Inflammatory macrophage (primary cell): Measurements from ENCODE around the gene CTIF.
"Not testable (repeated sequence)": the region's sequence is repeated elsewhere in the genome, so short reads cannot be mapped to it uniquely, and the experiment has no call there.

Experiments used
- DNase-seq, 2 donors: peaks; one replicate each; pipeline ENCODE4 v3.0.0-alpha.2; 2020 to 2022

CTIF gene

DNA sequence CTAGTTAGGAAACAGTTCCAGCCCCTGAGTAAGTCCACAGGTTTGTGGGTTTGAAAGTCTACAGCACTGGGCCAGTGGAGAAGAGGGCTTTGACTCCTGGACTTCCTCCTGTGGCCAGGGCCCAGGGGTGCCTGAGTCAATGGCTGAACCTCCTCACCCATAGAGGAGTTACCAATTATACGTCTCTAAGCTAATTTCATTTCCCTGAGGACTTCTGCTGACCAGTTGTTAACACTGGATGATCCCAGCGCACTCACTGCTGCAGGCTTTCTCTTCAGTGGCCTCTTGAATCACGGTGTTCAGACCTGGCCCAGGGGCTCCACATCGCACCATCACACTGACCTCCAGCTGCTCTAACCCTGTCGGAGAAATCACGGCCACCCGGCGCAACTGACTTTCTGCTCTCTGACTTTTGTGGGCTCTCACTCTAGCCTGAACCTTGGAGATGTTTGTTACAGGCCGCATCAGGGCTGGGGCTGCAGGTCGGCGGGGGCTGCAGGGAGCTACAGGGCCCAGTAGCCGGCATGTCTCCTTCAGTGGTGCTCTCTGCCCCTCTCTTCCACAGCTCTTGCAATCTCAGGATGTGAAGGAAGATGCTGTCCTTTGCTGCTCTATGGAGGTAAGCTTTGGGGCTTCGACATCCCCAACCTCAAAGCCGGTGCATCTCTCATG is 318.3 kb downstream of the CTIF start:
- no peak for DNase-seq

DNA sequence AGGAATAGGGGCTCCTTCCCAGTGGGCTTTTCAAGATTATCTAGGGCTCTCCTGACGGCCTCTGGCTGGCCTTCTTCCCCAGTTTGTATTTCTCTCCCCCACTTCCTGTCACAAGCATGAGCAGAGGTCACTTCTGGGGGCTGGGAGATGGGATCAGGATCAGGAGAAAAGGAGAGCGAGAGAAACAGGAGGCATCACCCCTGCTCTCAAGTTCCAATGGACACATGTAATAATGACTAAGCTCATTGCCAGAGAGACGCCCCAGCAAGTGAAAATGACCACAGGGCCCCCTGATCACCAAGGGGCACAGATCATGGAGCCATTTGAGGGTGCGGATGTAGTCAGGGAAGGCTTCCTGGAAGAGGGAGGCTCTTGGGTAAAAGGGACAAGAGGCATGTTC is 319.8 kb downstream of the CTIF start:
- DNase-seq: peak in 1 of 2 donors; percentile 39

DNA sequence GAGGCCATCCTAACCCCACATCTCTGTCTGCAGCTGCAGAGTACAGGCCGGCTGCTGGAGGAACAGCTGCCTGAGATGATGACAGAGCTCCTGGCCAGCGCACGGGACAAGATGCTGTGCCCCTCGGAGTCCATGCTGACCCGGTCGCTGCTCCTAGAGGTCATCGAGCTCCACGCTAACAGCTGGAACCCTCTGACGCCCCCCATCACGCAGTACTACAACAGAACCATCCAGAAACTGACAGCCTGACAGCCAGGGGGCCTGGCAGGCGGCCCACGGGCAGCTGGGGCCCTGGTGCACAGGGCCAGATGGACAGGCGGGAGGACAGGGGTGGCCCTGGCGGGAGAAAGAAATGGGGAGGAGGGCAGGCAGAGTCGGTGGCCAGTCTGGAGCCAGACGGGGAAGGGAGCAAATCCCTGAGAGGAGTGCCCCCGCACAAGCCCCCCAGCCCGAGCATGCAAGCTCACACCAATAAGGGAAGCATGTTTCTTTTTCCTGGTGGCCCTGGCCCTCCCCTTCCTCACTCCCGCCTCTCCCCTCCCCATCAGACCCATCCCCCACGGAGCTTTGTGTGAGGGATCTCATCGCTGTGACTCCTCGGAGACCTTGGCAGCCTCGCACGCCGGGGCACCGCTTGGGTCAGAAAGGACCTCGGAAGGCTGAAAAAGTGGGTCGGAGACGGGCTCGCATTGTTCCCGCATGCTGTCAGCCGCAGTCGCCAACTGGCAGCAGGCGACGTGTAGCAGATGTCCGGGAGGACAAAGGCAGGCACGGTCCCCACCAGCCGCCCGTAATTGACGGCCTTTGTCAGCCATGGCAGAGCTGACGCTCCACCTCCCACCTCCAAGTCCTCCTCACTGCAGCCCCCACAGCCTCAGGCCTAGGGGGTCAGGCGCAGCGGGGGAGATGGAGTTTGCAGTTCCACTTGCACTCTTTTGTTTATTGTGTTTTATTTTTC is 320.8 kb downstream of the CTIF start:
- no peak for DNase-seq

DNA sequence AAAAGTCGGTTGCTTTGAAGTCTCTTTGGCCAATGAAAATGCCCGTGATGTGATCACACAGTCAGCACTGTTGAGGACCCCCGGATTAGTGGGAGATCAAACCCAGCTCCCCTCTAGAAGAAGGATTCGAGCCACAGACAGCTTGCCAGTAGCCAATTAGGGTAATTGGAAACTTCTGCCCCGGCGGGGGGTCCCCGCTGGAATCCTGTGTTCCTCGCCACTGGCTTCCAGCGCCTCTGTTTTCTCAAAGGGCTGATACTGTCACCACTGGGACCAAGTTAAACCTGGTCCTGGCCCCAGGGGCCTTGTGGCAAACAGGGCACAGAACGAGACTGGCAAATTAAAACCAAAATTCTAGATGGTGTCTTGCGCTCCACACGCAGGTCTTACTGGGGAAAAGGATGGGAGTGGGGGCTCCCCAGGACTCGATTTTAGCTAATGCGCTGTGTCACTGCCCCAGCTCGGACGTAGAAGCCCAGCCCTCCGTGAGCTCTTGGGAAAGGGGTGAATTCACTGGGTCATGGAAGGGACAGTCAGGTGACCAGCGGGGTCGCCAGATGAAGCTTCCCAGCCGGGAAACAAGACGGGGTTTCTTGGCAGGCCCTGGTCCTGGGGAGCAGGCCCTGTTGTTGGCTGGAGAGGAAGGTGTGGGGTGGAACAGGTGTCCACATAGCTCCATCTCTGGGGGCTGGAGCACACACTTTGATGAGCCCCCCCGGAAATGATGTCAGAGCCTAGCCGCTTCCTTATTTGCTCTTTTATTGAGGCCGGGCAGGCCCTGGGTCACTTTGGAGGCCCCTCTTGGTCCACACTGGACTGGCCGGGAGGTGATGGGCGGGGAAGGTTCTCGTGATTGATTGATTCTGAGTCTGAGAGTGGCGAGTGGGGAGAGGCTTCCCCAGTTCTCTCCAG is 321.7 kb downstream of the CTIF start:
- no peak for DNase-seq

DNA sequence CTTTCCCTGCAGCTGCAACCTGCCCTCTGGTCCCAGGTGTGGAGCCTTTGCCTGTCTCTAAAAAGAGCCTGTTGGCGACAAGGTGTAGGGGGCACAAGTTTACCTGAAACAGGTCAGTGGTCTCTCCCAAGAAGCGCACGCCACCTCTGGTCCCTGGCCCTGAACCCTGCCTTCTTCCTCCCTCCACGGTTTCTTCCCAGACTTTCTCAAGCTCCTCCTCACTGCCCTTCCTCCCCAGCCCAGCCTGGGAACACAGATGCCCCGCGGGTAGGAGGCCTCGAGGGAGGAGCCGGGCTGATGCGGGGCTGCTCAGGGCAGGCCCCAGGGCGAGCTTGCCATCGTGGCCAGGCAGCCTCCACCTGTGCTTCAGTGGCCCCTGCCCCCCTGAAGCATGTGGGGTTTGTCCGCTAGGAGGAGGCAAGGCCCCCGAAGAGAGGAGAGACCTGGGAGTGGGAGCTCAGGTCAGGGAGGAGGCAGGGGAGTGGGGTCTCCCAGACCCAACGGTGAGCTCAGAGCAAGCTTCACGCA is 322.4 kb downstream of the CTIF start:
- DNase-seq: no peak

DNA sequence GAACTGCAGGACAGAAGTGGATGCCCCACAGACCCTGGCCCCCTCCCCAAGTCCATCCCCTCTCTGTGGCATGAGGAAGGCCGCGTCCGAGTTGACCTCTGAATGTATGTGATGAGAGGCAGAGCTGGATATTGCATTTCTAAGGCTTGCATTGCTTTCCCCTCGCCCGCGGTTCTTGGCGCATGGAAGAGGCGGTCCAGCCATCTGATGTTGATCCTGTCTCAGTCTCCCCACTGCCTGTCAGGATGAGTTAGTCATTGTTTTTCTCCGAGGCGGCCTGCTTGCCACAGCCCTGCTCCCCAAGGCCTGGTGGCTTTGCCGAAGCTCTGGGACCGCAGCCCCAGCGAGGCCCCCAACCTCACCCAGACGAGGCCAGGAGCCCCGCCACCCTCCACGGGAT is 323.3 kb downstream of the CTIF start:
- no peak for DNase-seq

DNA sequence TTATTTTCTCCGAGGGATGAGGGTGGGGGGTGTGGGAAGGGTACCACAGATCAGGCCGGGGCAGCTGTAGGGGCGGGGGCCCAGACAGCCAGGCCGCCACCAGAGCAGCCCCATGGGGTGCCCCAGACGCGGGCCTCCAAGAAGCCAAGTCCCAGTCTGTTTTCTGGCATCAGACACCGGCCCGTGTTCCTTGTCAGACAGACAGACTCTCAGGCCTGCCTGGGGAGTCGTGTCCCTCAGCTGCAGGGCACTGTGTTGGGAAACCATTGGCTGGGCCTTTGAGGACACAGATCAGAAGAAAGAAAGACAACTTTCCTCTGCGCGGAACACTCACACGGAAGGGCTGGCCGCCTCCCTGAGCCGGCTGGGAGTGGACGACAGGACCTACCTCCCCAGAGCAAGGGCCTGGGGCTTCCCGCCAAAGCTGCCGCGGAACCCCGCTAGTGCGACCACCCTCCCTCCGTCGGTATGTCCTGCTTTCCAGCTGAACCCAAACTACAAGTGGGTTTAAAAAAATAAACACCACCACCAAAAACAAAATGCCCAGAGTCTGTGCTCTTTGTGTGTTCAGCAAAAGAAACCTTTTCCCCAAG is 323.9 kb downstream of the CTIF start:
- no peak for DNase-seq

DNA sequence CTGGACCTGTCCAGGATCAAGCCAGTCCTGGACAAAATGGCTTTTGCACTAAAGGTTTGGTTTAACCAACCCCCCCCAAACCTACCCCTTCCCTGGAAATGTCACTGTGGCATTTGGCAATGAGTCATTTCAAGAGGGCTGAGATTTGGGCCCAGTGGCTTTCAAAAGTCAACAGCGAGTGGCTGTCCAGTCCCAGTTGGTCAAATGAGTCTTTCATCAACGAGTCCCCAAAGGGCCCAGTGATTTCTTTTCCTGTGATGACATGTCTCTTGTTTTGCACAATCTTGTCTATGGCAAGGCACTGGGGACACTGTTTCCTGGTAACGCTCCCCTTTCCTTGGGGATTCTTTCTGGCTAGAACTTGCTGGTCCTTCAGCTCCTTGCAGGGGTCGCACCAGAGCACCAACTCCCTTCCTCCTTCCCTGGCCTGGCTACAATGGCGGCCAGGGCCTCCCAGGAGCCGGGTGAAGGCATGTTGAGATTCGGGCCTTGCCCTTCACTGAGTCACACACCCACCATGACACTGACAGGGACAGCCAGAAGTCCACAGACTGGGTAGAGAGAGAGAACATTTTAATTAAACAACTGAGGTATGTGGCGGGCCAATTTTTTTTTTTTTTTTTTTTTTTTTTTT is 324.7 kb downstream of the CTIF start:
- DNase-seq: peak; percentile 78 to 81

DNA sequence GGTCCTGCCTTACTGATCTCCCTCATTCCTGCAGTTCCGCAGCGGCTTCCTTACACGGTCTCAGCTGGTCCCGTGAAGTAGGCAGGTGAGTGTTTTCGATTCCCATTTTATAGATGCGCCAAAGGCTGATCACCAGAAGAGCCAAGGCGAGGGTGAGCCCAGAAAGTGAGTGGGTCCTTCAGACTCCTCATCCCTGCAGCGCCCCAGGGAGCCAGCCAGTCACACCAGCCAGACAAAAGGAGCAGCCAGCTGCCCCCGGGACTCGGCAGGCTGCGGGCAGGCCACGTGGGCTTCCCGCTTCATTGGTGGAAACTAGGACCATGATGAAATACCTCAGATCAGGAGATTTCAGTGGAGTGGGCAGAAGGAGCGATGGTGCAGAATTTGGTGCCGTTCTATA is 326.0 kb downstream of the CTIF start:
- no peak for DNase-seq

DNA sequence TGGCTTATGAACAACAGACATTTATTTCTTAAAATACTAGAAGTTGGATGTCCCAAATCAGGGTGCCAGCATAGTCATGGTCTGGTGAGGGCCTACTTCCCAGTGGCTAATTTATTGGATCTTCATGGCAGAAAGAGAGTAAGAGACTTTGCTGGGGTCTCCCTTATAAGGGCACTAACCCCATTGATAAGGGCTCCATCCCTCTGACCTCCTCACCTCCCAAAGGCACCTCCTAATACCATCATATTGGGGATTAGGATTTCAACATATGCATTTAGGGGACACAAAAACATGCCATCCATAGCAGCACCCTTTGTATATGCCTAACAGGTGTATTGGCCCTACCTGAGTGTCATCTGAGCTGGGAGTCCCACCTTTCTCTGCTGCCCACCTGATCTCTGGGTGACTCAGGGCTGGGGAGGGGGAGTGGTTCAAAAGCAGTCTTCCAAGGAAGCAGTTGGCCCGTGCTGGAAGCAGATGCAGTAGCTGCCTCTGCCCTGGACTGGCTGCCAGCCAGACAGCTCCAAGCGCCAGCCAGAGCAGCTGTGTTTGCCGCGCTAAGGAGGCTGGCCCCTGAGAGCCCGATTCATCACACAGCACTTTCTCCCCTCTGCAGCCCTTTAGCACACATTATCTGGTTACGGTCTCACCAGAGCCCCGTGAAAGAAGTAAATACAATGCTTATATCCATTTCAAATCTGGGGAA is 327.4 kb downstream of the CTIF start:
- DNase-seq: no peak

DNA sequence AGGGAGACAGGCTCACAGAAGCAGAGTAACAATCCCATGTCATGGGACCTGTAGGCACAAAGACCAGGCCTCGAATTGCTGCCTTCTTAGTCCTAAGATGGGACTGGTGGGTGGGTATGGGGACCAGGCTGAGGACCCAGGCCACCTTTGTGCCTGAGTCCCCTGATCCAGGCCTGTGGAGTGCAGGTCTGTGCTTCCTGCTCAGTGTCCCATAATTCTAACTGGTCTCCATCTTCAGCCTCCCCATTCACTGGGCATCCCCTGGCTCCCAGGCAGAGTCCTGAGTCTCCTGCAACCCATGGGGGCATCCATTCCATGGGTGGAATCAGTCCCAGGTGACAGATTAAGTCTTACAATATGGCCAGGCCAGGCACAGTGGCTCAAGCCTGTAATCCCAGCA is 328.0 kb downstream of the CTIF start:
- no peak for DNase-seq

DNA sequence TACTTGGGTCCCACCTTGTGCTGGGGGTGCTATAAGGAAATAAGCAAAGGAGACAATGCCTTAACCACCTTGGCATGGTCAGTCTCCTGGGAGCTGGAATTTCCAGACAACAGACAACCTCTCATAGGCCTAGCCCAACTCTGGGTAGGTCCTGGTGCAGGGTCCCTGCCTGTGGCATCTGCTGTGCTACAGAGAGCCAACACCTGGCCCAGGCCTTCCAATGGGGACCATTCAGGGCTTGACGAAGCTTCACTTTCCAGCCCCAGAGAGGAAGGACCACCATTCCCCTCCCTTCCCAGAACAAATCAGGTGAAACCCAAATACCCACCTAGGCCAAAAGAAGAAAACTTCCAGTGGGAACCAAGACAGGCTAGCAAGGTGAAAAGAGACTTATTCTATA is 329.1 kb downstream of the CTIF start:
- DNase-seq: no peak

DNA sequence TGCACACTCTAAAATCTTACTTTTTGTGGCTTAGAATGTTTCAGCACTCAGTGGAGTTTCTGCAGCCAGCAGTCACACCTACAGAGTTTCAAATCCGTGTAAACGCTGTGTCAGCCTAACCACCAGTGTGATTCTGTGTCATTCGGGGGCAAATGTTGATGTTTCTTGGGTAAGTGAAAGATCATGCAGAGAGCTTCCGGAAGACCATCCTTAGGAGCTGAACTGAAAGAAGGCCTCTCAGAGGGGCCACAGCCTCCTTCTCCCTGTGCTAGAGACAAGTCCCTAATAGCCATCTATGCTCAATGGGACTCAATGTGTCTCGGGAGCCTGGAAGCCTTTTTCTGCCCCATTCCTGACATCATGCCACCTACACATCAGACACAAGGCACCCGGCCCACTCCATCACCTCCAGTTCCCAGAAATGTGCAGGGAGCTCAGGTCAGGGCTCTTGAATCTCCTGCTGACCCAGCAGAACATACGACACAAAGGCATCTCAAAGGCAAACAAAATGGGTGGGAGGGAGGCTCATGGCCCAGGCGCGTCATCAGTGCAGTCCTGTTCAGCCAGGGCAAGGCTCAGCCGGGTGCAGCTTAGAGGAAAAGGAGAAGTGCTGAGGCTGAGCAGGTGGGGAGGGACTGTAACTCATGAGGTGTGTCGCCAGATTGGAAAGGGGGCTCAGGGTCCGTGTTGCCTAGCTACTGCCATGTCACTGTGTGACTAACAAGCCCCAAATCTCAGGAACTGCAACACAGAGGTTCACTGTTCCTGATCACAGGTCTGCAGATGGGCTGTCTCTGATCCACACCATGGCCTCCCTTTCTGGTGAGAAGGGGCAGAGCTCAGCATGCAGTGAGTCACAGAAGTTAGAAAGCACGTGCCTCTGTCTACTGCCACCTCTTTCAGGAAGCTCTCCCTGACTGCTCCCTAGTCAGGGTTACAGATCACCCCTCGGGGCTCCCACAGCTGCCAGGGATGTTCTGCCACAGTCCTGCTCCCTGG is 329.9 kb downstream of the CTIF start:
- DNase-seq: peak; percentile 90 to 98

DNA sequence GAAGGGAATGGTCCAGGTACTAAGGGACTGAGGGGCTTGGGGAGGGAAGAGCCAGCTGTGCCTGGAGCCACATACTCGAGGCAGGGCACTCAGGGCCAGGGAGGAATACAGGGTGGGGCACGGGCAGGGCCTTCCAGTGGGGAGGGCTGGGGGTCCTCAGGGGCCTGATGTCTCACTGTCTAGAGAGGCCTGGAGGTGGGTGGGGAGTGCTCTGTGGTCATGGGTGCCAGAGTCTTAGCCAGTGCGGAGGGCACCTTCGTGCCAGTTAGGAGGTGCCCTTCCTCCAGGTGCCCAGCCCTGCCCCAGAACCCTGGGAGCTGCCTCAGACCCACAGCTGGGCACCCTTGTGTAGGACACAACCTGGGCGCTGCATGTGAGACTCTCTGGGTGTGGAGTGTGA is 330.8 kb downstream of the CTIF start:
- DNase-seq: no peak

DNA sequence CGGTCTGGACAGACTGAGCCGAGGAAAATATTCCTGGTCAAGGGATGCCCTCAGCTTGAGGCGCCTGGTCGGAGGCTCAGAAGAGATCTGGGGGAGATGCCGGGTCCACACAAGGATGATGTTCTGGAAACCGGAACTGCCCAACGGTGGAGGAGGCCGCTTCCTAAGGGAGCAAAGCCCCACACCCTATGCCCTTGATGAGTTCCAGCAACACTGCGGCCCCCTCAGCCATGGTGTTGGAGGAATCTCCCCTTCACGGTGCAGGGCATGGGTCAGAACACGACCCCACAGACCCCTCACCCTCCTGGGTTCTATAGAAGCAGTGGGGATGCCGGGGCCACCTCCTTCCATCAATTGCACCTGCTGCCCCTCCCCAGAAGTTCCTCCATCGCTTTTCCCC is 332.1 kb downstream of the CTIF start:
- DNase-seq: not testable (repeated sequence)

DNA sequence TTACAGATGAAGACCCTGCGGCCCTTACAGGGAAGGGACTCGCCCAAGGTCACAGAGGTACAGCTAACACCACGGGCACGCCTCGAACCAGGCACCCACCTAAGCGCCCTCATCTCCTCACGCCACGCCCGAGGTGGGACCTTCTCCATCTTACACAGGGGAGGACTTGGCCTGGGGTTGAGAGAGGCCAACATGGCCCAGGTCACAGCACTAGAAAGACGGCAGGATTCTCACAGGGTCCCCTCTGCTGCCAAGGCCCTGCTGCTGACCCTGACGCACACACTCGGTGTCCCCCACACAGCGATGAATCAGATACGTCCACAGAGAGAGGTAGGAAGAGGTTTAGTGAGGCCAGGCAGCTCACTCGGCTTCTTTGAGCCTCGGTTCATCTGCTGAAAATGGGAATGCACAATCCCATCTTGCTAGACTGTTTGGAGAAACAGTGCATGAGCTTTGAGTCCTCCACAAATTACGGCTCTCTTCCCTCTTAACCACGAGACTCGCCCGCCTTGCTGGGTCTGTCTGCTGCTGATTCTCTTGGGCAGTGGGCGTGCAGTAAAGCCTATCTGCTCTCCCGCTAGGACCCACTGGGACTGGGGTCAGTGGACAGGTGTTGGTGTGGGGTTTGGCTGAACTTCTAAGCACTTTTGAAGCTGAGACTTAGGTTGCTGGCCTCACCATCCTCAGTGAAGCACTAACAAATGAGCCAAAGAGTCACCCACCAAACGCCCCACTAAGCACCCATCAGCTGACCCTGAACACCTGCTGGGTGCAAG is 332.7 kb downstream of the CTIF start:
- no peak for DNase-seq

DNA sequence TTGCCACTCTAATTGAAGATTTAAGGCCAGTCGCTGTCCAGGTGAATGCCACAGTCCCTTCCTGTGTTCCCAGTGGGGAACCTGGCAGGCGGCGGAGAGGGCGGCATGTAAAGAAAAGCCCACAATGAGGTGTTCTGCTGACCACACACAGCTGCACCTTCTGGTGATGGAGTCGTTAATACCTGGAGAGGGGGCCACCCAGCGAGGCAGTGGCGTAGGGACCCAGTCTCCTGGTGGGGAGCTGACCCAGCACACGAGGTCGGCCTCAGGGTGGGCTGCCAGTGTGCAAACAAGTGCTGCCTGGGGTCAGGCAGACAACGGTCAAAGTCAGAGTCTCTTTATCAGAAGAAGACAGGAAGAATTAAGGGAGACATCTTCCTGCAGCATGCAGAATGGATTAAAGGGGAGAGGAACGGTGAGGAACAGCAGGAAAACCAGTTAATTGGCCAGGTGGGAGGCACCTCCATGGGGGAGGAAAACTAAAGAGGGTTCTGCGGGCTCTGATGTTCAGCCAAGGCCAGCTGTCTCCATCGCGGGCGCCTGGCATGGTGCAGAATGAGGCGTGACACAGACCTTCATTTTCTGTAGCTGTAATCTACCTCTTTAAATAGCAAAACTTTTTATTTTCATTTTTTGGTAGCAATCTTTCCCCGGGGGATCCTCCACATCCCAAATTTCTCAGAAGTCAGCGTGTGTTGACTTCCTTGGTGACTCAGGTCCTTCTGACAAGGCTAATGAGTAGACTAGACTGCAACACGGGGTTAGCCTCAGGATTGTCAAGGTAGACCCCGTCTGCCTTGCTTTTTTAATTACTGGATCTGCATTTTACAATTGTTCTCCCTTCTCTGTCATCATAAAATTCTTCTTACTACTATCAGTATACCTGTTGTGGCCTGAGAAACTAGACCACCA is 333.7 kb downstream of the CTIF start:
- DNase-seq: peak; percentile 52 to 78

DNA sequence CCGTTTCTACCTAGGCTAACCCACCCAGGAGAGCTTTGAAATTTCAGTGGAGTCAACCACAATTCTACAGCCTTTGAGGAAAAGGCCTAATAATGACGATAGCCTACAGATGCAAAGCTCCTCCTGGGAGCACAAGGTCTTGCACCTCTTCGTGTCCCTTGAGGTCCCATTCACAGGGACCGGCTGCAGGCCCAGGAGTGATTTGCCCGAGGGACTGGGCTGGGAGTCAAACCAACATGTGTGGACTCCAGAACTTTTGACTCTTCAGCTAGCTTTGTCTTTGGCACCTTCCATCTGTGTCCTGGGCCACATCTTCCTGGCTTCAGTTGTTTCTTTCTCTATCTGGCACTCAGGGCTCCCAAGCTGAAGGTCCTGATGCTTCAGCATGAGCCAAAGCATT is 335.4 kb downstream of the CTIF start:
- DNase-seq: no peak
